BJ (cell line): ENCODE results near the gene PCDHB5. TPM values are rescaled to one million over a fixed set of nuclear protein-coding genes. Genes with fewer than 3 reads are reported as not detected.
"Not testable (repeated sequence)": the region's sequence is repeated elsewhere in the genome, so short reads cannot be mapped to it uniquely, and the experiment has no call there.

Source experiments
- CTCF ChIA-PET: fragments of 350-600 bp; formaldehyde crosslinking; extraction: SDS; loops from one replicate; lab custom pipeline; 2021; ENCODE audit warnings: antibody characterized with exemption, inconsistent platforms; lab: Yijun Ruan, JAX
- POLR2A ChIA-PET: fragments of 300-600 bp; sonication (Branson Sonifier 250); formaldehyde crosslinking; extraction: SDS; loops from one replicate; lab custom pipeline; 2021; ENCODE audit warnings: antibody characterized with exemption; lab: Charles Lee
- DNase-seq: peaks from one replicate; pipeline ENCODE4 v3.0.0-alpha.2; 2011; ENCODE audit warnings: low read depth
- H3K27me3 ChIP-seq: 2 replicates; pipeline ENCODE4 v1.6.0; 2011; ENCODE audit warnings: low read length; ENCODE audit not compliant: control insufficient read depth, insufficient read depth
- H3K36me3 ChIP-seq: 2 replicates; pipeline ENCODE4 v1.5.1; 2011; ENCODE audit warnings: low read length; ENCODE audit not compliant: control insufficient read depth, insufficient read depth
- H3K4me3 ChIP-seq: 2 replicates; pipeline ENCODE4 v1.5.1; 2011; ENCODE audit warnings: low read depth, mild to moderate bottlenecking, control low read depth, low read length
- CTCF ChIP-seq: IDR thresholded peaks from 2 replicates; pipeline ENCODE4 v1.5.1; 2011; ENCODE audit warnings: low read depth, mild to moderate bottlenecking, control low read depth, inconsistent platforms, low read length, moderate library complexity; ENCODE audit not compliant: insufficient read depth
- polyA plus RNA-seq: library from polyadenylated mRNA; depleted of rRNA; stranded (reverse); fragments of >200 nt; gene quantifications from 2 replicates; pipeline ENCODE4 v1.2.3, GENCODE V29; 2011

PCDHB5 gene
- polyA plus RNA-seq, 1 experiment, result 0.22 TPM

GRCh38 chr5:141172381-141173204 lies 37.6 kb downstream of the PCDHB5 start, which contains the start of gene PCDHB7:
TSS of gene PCDHB7 (plus strand) at chr5:141172644. CDS start at chr5:141172836, 192 bp downstream.
- Histone ChIP-seq H3K4me3 (peak within 1 kb of the TSS; percentile 14; the same call in 1 of the 2 replicates), H3K27me3 (no peaks in the 10 kb centered on the region), H3K36me3 (no peaks in the 10 kb centered on the region)
- no peak for DNase-seq
- TF ChIP-seq CTCF, result peak; percentile 51; the same call in 1 of the 2 replicates
- CTCF ChIA-PET, result interaction anchor here (0.5 to 1.3 kb wide), 5 partner anchors 10 to 626 kb away, joined by 3 to 5 read pairs (median 4); partner anchors contain the start of genes PCDHB16 and PCDHB2
- POLR2A ChIA-PET, result no interaction called here

GRCh38 chr5:141174291-141175104 lies 39.5 kb downstream of the PCDHB5 start:
- POLR2A ChIA-PET, DNase-seq, H3K4me3 ChIP-seq, CTCF ChIA-PET, H3K36me3 ChIP-seq, H3K27me3 ChIP-seq: not testable (repeated sequence)

- no peak for TF ChIP-seq CTCF
- Histone ChIP-seq H3K36me3 (no peaks in the 10 kb centered on the region), H3K27me3 (no peaks in the 10 kb centered on the region), H3K4me3 (no peak overlapping the region)
- ChIA-PET POLR2A (no interaction called here), CTCF (no interaction called here)
- no peak for DNase-seq
Measured at GRCh38 chr5:141175933-141176332, 40.9 kb downstream of the PCDHB5 start.

- H3K36me3 ChIP-seq, DNase-seq, POLR2A ChIA-PET, H3K27me3 ChIP-seq, H3K4me3 ChIP-seq: not testable (repeated sequence)
- CTCF ChIA-PET, result interaction anchor here (0.7 to 1.1 kb wide), 4 partner anchors 8 to 383 kb away, joined by 3 to 4 read pairs (median 4); partner anchors contain the start of gene PCDHB10
Measured at GRCh38 chr5:141177577-141178191, 42.7 kb downstream of the PCDHB5 start, which contains the start of gene PCDHB8. TSS of gene PCDHB8 (plus strand) at chr5:141177790. CDS start at chr5:141178035, 245 bp downstream.

GRCh38 chr5:141179371-141179770 lies 44.4 kb downstream of the PCDHB5 start:
- POLR2A ChIA-PET, DNase-seq, H3K4me3 ChIP-seq, H3K36me3 ChIP-seq, H3K27me3 ChIP-seq, CTCF ChIA-PET: not testable (repeated sequence)

- POLR2A ChIA-PET, H3K27me3 ChIP-seq, H3K36me3 ChIP-seq, H3K4me3 ChIP-seq, CTCF ChIA-PET, DNase-seq: not testable (repeated sequence)
Measured at GRCh38 chr5:141179876-141180275, 44.9 kb downstream of the PCDHB5 start.
